Upper lobe of right lung (tissue), 1 donor: ENCODE results near the gene UBLCP1. TPM values are rescaled to one million over a fixed set of nuclear protein-coding genes. Genes with fewer than 3 reads are reported as not detected.

Experiments
- ATAC-seq: fragments of 200-7000 bp; cut with Tn5 transposase; one replicate; pipeline ENCODE4 v1.9.1; 2020; ENCODE audit warnings: mild to moderate bottlenecking, moderate library complexity
- DNase-seq: peaks from one replicate; pipeline ENCODE4 v3.0.0-alpha.2; 2020
- H3K27ac ChIP-seq: fragments of 200-600 bp; one replicate; pipeline ENCODE4 v1.8.0; 2022
- H3K27me3 ChIP-seq: fragments of 200-600 bp; one replicate; pipeline ENCODE4 v1.8.0; 2022; ENCODE audit warnings: mild to moderate bottlenecking
- H3K36me3 ChIP-seq: fragments of 200-600 bp; one replicate; pipeline ENCODE4 v1.8.0; 2022
- H3K4me1 ChIP-seq: fragments of 200-600 bp; one replicate; pipeline ENCODE4 v1.8.0; 2022
- H3K4me3 ChIP-seq: fragments of 200-600 bp; one replicate; pipeline ENCODE4 v1.8.0; 2022; ENCODE audit warnings: mild to moderate bottlenecking
- H3K9me3 ChIP-seq: fragments of 200-600 bp; one replicate; pipeline ENCODE4 v1.8.0; 2022
- intact Hi-C: fragments of 100-400 bp; cut with DNase I; formaldehyde crosslinking; loops from one replicate; pipeline ENCODE4 v1.11.0; 2022
- total RNA-seq: library from RNA; stranded (reverse); fragmentation: NEBNext Ultra II Directional; extraction: Animal tissue kit (Norgen Biotek cat#: 25700); gene quantifications from one replicate; pipeline ENCODE4 v1.2.1, GENCODE V29; 2021
- TF ChIP-seq, protein P1 (sequence below): fragments of 200-600 bp; IDR thresholded peaks from one replicate; pipeline ENCODE4 v1.8.0; 2022; ENCODE audit warnings: antibody characterized with exemption
- donor health status: DM: no; HTN: yes; CAD: no; lungs with severe emphysema.

The UBLCP1 gene
- total RNA-seq, 1 donor from 2014 or later, result 25.0 TPM

DNA sequence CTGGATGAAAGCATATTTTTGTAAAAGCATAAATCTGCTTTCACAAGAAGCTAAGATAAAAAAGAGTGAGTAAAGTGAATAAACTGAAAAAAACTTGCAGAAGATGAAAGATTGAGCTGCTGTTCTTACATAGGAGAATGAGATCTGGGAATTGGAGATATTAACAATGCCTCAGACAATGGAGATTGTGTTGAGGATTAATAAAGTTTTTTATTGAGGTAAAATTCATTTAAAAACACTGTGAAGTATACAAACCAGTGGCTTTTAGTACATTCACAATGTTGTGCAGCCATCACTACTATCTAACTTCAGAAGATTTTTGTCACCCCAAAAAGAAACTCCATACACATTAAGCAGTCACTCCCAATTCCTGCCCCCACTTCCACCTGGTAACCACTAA is 19.7 kb upstream of the UBLCP1 start:
- intact Hi-C loops, result no loop called here
- H3K4me1 ChIP-seq, result no peaks in the 10 kb centered on the region
- ATAC-seq, result no peak

DNA sequence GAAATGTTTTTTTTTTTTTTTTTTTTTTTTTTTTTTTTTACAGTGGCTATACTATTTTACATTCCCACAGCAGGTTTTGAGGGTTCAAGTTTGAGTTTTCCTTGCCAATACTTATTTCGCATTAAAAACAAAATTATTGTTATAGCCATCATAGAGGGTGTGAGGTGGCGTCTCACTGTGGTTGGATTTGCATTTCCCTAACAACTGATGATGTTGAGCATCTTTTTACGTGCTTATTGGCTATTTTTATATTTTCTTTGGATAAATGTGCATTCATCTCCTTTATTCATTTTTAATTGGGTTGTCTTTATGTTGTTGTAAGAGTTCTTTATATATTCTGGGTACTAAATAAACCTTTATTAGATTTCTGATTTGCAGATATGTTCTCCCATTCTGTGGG is 18.9 kb upstream of the UBLCP1 start:
- no peak for ATAC-seq
- Histone ChIP-seq H3K27me3 (no peaks in the 10 kb centered on the region), H3K4me1 (no peaks in the 10 kb centered on the region), H3K36me3 (no peaks in the 10 kb centered on the region), H3K9me3 (no peaks in the 10 kb centered on the region), H3K27ac (no peak overlapping the region), H3K4me3 (no peak overlapping the region)
- intact Hi-C loops, result no loop called here
- TF ChIP-seq, protein P1, sequence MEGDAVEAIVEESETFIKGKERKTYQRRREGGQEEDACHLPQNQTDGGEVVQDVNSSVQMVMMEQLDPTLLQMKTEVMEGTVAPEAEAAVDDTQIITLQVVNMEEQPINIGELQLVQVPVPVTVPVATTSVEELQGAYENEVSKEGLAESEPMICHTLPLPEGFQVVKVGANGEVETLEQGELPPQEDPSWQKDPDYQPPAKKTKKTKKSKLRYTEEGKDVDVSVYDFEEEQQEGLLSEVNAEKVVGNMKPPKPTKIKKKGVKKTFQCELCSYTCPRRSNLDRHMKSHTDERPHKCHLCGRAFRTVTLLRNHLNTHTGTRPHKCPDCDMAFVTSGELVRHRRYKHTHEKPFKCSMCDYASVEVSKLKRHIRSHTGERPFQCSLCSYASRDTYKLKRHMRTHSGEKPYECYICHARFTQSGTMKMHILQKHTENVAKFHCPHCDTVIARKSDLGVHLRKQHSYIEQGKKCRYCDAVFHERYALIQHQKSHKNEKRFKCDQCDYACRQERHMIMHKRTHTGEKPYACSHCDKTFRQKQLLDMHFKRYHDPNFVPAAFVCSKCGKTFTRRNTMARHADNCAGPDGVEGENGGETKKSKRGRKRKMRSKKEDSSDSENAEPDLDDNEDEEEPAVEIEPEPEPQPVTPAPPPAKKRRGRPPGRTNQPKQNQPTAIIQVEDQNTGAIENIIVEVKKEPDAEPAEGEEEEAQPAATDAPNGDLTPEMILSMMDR, result no peak
- no peak for DNase-seq

More for the DNA sequence above, 19.7 kb upstream of the UBLCP1 start:
- Histone ChIP-seq H3K36me3 (no peaks in the 10 kb centered on the region), H3K27ac (no peak overlapping the region), H3K27me3 (no peaks in the 10 kb centered on the region), H3K4me3 (no peak overlapping the region), H3K9me3 (no peaks in the 10 kb centered on the region)
- TF ChIP-seq, protein P1, result no peak
- DNase-seq, result no peak

DNA sequence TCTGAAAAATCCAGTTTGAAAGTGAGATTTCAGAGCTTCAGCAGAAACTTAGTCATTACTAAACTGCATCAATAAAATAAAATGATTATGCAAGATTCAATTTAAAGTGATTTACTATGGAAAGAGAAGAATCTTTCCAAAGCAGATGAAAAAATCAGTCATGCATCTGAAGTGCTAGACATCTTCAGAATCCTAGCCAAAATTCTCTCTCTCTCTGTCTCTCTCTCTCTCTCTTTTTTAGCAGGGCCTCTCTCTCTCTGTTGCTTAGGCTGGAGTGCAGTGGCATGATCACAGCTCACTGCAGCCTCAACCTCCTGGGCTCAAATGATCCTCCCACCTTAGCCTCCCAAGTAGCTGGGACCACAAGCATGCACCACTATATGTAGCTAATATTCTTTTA is 18.2 kb upstream of the UBLCP1 start:
- intact Hi-C loops, result no loop called here
- no peaks in the 10 kb centered on the region for H3K4me1 ChIP-seq
- no peak overlapping the region for H3K27ac ChIP-seq
- H3K27me3 ChIP-seq, result no peaks in the 10 kb centered on the region
- H3K36me3 ChIP-seq, result no peaks in the 10 kb centered on the region
- no peak for DNase-seq
- ATAC-seq, result no peak
- H3K4me3 ChIP-seq, result no peak overlapping the region
- H3K9me3 ChIP-seq, result no peaks in the 10 kb centered on the region
- TF ChIP-seq, protein P1, result no peak

GRCh38 chr5:159249158-159249557 is 13.9 kb upstream of the UBLCP1 start:
- intact Hi-C loops, result no loop called here

DNA sequence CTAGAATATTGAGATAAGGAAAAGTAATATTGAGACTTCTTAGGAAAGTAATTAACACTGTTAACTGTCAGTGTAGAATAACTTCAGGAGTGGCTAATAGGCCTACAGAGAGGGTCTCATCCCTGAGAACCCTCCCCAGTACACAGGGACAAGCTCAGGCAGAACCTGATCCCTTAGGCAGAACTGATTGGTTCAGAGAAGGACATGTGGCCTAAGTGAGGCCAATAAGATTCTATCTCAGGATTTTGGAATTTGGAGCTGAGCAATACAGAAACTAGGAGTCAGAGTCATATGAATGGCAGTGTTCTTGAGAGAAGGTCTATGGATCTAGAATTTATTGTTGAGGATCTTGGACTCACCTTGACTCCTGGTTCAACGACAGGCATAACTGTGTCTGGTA is 10.9 kb upstream of the UBLCP1 start:
- intact Hi-C loops, result no loop called here
- Histone ChIP-seq H3K27ac (no peak overlapping the region), H3K4me1 (no peaks in the 10 kb centered on the region), H3K36me3 (no peaks in the 10 kb centered on the region), H3K4me3 (no peak overlapping the region), H3K27me3 (no peaks in the 10 kb centered on the region), H3K9me3 (no peaks in the 10 kb centered on the region)
- ATAC-seq, result no peak
- no peak for DNase-seq
- TF ChIP-seq, protein P1, result no peak

More at GRCh38 chr5:159249158-159249557, 13.9 kb upstream of the UBLCP1 start:
- Histone ChIP-seq H3K36me3 (no peaks in the 10 kb centered on the region), H3K4me3 (no peak overlapping the region), H3K27ac (no peak overlapping the region), H3K27me3 (no peaks in the 10 kb centered on the region), H3K4me1 (no peaks in the 10 kb centered on the region), H3K9me3 (no peaks in the 10 kb centered on the region)
- TF ChIP-seq, protein P1, result no peak
- ATAC-seq (no peak), DNase-seq (no peak)

DNA sequence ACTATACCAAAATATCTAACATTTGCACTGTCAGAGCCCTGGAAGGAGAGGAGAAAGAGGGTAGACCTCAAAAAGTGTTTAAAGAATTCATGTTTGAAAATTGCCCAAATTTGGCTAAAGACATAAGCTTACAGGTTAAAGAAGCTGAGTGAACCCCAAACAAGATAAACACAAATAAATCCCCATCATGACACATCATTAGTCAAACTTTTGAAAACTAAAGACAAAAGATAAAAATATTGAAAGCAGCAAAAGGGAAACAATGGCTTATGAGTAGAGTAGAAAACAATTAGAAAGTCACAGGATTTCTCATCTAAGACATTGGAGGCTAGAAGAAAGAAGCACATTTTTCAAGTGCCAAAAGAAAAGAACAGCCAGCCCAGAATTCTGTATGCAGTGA is 6.1 kb upstream of the UBLCP1 start:
- TF ChIP-seq, protein P1, result no peak
- Histone ChIP-seq H3K4me3 (no peak overlapping the region), H3K9me3 (no peaks in the 10 kb centered on the region), H3K36me3 (no peaks in the 10 kb centered on the region), H3K27ac (no peak overlapping the region), H3K27me3 (no peaks in the 10 kb centered on the region), H3K4me1 (peaks cover 4% of the 10 kb centered on the region)
- ATAC-seq, result no peak
- no peak for DNase-seq
- intact Hi-C loops, result no loop called here
